22Rv1 (cell line): ENCODE measurements around the gene UNC5C.

Experiments
- H3K27ac ChIP-seq: fragments of 450-650 bp; 2 replicates; pipeline ENCODE4 v1.5.1; 2017
- ZFX ChIP-seq: fragments of 450-650 bp; IDR thresholded peaks from 2 replicates; pipeline ENCODE4 v1.6.1; 2017; ENCODE audit warnings: antibody characterized with exemption, borderline replicate concordance
- TF ChIP-seq, protein P1 (sequence below): fragments of 450-650 bp; IDR thresholded peaks from 2 replicates; pipeline ENCODE4 v1.5.1; 2017; ENCODE audit warnings: mild to moderate bottlenecking

The UNC5C gene

GRCh38 chr4:95213366-95213765 is 335.4 kb downstream of the UNC5C start:
- no peak for TF ChIP-seq ZFX
- TF ChIP-seq, protein P1, sequence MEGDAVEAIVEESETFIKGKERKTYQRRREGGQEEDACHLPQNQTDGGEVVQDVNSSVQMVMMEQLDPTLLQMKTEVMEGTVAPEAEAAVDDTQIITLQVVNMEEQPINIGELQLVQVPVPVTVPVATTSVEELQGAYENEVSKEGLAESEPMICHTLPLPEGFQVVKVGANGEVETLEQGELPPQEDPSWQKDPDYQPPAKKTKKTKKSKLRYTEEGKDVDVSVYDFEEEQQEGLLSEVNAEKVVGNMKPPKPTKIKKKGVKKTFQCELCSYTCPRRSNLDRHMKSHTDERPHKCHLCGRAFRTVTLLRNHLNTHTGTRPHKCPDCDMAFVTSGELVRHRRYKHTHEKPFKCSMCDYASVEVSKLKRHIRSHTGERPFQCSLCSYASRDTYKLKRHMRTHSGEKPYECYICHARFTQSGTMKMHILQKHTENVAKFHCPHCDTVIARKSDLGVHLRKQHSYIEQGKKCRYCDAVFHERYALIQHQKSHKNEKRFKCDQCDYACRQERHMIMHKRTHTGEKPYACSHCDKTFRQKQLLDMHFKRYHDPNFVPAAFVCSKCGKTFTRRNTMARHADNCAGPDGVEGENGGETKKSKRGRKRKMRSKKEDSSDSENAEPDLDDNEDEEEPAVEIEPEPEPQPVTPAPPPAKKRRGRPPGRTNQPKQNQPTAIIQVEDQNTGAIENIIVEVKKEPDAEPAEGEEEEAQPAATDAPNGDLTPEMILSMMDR, result no peak
- no peak overlapping the region for H3K27ac ChIP-seq

DNA sequence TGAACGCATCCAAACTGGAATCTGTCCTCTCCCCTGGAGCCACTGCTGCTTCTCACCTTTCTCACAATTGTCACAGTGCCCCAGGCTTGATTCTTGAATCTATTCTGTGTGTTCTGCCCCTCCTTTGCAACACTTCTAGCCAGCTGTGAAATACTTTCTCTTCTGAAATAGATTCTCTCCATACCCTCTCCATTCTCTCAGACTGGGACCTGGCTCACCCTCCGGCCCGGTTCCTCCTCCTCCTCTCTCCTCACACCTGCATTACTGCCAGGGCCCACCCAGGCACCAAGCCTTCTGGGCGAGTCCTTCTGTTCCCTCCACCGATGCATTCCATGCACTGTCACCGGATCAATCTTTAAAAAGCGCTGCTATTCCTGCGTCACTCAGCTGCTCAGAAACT is 336.1 kb downstream of the UNC5C start:
- H3K27ac ChIP-seq, result no peak overlapping the region
- TF ChIP-seq, protein P1, result no peak
- TF ChIP-seq ZFX, result no peak

DNA sequence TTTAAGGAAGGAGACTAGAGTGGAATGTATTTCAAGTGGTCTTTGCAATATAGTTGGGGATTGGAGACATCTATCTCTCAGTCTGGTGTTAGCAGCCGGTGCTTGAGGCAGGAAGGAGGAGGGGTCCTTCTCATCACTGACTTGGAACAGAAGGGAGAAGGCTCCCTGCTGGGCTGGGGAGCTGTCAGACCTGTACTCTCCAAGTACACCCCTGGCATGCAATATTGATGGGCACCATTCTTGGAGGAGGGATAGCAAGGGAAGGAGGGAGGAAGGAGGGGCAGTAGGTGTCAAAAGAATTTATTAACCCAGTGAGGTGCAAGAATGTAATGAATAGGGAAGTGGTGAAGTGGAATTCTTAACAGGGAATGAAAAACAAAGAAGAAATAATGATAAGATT is 338.8 kb downstream of the UNC5C start:
- H3K27ac ChIP-seq, result no peak overlapping the region
- TF ChIP-seq, protein P1, result no peak
- no peak for TF ChIP-seq ZFX

DNA sequence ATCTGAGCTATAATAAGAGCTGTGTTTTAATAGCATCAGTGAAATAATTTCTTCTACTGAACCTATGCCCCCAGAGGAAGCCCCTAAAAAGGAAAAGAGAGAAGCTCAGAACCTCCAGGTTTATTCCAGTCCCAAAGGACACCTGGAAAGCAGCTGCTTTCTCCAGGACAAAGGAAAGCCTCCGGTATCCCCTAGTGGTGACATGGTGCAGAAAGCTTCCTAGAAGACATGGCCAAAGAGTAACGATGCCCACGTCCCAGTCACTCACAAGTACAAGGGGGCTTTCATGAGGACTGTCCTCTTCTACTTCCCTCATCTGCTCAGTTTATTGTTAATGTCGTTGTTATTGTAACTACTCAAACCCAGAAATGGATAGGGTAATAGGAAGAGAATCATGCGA is 343.9 kb downstream of the UNC5C start:
- TF ChIP-seq ZFX, result no peak
- TF ChIP-seq, protein P1, result peak; percentile 54
- no peak overlapping the region for H3K27ac ChIP-seq

DNA sequence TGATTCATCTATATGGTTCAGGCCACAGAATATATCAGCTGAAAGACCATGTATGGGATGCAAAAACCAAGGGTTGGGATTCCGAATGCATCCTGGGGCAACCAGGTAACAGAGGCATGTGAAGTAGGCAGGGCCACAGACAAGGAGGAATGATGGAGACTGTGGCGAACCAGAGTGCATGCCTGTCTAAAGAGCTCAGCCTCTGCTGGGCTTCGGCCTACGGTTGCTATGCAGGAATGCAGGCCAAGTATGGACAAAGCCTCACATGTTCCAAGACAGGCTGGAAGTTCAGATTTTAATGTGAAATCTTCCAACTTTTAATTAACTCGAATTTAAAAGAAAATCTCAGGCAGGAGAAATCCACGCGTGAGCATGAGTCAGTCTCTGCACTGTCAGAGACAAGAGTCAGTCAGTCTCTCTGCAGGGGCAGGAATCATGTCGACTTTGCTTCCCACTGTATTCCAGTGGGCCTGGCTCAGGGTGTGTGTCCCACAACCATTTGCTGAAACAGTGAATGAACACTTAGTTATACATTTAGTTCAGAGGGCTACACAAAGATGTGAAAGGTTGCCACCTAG is 344.4 kb downstream of the UNC5C start:
- TF ChIP-seq ZFX, result no peak
- TF ChIP-seq, protein P1, result no peak
- H3K27ac ChIP-seq, result no peak overlapping the region

DNA sequence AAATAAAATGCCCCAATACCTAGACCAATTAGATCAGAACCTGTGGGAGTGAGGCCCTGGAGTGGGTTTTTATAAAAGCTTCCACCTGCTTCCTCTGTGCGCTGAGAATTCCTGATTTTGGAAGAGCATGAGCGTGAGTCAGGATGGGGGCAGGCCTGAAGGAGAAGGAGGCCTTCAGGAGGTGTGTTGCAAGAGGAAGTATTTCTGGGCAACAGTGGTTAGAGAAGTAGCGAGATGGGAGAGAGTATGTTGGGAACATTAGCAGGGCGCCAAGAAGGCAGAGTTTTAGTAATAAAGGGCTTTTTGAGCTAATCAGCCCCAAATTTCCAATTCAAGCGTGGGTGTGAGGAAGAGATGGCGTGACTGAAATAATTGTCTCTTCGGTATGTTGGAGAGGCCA is 349.8 kb downstream of the UNC5C start:
- TF ChIP-seq, protein P1, result no peak
- TF ChIP-seq ZFX, result no peak

GRCh38 chr4:95197353-95197752 is 351.4 kb downstream of the UNC5C start:
- no peak overlapping the region for H3K27ac ChIP-seq
- TF ChIP-seq, protein P1, result no peak
- TF ChIP-seq ZFX, result no peak

More for the DNA sequence above, 349.8 kb downstream of the UNC5C start:
- H3K27ac ChIP-seq, result no peak overlapping the region
